GM13976 (cell line): ENCODE measurements around the gene REX1BD.
A peak's percentile ranks its signal among the peaks of the same experiment; 100 is the strongest.

Source experiments
- DNase-seq: peaks from one replicate; pipeline ENCODE4 v3.0.0; 2012; ENCODE audit warnings: low spot score
- CTCF ChIP-seq: IDR thresholded peaks from 2 replicates; pipeline ENCODE4 v1.5.1; 2012; ENCODE audit warnings: borderline replicate concordance, mild to moderate bottlenecking; ENCODE audit not compliant: insufficient read depth; ENCODE audit errors: extremely low read depth, missing control alignments, control extremely low read depth
- in situ Hi-C: fragments of 300-500 bp; cut with MboI; formaldehyde crosslinking; loops from one replicate; pipeline ENCODE4 v1.12.0; 2022; ENCODE audit warnings: low sequenced_read_pairs, mixed read lengths, inconsistent platforms; ENCODE audit not compliant: unreplicated experiment

Gene REX1BD

DNA sequence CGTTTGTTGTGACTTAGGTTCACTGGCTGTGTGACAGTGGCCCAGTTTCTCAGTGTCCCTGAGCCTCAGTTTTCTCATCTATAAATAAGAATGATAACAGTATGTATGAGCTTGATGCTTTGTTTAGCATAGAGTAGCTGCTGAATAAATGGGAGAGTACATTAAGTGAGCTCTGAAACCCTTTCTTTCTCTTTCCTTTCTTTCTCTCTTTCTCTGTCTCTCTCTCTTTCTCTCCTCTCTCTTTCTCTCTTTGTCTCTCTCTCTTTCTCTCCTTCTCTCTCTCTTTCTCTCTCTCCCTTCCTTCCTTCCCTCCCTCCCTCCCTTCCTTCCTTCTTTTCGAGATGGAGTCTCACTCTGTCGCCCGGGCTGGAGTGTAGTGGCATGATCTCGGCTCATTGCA lies 28.9 kb upstream of the REX1BD start:
- TF ChIP-seq CTCF, result no peak
- in situ Hi-C loops, result no loop called here
- no peak for DNase-seq

- no peak for TF ChIP-seq CTCF
- in situ Hi-C loops, result no loop called here
- no peak for DNase-seq
These were observed 26.5 kb upstream of the REX1BD start for GRCh38 chr19:18562086-18562485.

GRCh38 chr19:18566953-18567352 lies 21.6 kb upstream of the REX1BD start:
- TF ChIP-seq CTCF, result no peak
- no peak for DNase-seq
- in situ Hi-C loops, result no loop called here

DNA sequence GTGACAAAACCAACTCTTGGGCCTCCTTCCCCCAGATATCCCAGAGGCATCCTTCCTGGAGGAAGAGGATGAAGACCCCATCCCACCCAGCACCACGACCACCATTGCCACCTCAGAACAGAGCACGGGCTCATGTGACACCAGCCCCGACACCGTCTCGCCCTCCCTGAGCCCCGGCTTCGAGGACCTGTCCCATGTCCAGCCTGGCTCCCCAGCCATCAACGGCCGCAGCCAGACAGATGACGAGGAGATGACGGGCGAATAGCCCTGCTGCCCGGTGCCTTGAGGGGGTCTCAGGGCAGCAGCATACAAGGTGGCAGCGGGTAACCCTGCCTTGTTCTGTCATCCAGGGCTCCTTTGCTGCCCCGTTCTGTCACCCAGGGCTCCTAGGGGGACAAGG lies 20.2 kb upstream of the REX1BD start:
- no peak for DNase-seq
- no peak for TF ChIP-seq CTCF
- in situ Hi-C loops, result no loop called here

DNA sequence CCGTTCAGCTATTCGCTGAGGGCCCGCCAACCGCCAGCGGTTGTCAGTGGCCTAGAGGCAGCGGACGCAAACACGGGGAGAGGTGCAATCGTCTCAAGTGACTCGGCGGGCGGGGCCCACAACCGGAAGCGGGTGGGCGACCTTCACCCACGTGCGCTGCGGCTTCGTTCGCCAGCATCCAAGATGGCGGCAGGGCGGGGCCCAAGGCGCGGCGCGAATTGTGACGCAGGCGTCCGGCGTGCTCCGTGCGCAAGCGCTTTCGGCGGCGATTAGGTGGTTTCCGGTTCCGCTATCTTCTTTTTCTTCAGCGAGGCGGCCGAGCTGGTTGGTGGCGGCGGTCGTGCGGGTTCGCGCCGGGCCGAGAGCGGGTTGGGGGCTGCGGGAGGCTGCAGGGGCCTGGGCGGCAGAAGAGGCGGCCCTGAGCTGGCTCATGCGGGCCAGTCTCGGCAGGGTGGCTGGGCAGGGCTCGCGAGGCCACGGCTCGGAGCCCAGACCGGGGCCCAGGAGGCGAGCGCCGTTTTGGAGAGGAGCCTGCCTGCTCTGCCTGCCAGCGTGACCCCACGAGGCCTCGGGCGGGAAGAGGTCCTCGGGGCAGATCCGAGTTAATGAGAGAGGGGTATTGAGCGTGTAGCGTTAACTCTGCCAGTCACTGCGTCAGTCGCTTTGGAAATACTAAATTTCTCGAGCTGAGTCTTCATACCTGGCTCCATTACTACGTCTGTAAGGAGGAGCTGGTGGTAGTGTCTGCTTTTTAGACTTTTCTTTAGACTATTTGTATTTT lies 16.8 kb upstream of the REX1BD start, which contains the start of gene UBA52:
UBA52 (plus strand) TSS at position 294 of the 781 bp plus-strand sequence. CDS start 1,444 bp downstream, outside the sequence.
- TF ChIP-seq CTCF, result no peak
- peak; percentile 96 for DNase-seq
- in situ Hi-C loops, result no loop called here

GRCh38 chr19:18574691-18575291 lies 13.8 kb upstream of the REX1BD start:
- DNase-seq, result no peak
- no peak for TF ChIP-seq CTCF
- in situ Hi-C loops, result no loop called here

DNA sequence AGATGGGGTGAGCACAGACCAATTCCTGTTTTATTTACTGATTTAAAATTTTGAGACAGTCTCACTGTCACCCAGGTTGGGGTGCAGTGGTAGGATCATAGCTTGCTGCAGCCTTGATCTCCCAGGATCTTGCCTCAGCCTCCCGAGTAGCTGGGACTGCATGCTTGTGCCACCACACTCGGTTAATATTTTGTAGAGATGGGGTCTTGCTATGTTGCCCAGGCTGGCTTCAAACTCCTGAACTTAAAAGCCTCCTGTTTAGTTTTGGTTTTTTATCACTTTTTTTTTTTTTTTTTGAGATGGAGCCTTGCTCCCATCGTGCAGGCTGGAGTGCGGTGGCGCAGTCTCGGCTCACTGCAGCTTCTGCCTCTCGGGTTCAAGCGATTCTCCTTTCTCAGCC lies 12.2 kb upstream of the REX1BD start:
- TF ChIP-seq CTCF, result no peak
- in situ Hi-C loops, result no loop called here
- DNase-seq, result no peak
